Measurements from ENCODE around the gene RNF181.
"Not testable (repeated sequence)": the region's sequence is repeated elsewhere in the genome, so short reads cannot be mapped to it uniquely, and the experiment has no call there.

The RNF181 gene, protein sequence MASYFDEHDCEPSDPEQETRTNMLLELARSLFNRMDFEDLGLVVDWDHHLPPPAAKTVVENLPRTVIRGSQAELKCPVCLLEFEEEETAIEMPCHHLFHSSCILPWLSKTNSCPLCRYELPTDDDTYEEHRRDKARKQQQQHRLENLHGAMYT

GRCh38 chr2:85595301-85596025 lies at the start of gene RNF181:
TSS of gene RNF181 (plus strand) at chr2:85595745. CDS start at chr2:85595764, 19 bp downstream.
- peak; percentile 95 to 96 for DNase-seq

DNA sequence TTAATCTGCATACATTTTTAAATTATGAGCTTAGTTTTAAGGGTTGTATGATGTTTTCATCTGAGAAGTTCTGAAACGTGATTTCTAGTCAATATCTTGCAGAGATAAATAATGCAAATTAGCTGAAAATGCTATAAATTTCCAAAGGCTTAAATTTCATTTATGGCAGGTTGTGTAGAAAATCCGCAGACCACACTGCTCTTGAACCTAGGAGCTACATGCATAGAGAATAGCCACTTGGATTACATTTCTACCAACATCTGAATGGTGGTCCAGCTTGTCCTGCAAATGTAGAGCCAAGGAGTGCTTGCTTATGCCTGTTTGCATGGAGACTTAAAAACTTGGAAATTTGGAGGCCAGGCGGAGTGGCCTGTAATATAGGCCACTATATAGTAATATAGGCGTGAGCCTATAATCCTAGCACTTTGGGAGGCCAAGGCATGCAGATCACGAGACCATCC lies 49.7 kb upstream of the RNF181 start:
- DNase-seq: no peak

DNA sequence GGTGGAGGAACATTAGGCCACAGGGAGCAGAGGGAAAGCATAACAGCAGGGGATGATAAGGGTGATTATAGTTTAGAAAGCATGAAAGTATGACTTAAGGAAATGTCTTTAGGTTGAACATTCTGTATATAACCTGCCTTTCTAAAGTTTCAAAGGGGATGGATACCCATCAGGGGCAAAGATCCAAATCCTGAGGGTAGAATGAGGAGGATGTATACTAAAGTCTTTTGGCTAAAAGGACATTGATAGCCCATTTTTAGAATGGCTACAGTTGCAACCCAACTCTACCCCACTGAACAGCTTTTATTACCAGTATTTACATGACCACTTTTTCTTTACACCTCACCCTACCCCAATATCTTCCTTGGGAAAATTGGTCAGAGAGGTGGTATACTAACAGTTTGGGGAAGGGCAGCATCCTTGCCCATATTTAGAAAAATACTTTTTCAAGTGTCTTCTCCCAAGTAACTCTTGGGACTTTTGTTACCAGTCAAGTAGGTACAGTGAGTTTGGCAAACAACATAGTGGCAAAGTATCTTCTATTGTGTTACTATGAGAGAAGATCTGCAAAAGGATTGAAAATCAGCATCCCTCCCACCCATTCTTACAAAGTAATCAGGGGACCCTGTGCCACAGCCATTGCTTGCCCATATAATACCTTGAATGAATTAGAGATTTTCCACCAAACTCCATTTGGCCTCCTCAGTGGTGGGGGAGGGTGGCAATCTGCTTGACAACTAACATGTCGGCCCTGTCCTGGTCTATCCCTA lies 48.3 kb upstream of the RNF181 start:
- DNase-seq: no peak

GRCh38 chr2:85547859-85548607 lies 47.5 kb upstream of the RNF181 start:
- no peak for DNase-seq

DNA sequence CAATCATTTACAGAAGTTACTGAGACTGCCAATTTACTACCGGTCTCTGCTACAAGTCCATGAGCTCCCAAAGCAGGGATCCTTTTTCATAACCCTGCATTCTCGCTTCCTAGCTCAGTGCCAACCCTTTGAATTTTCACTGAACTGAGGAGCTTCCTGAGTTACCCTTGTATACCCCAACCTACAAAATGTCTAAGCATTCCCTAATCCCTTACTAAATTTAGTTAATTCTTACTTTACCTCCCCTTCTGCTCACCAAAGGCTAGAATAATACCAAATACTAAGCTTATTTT lies 47.0 kb upstream of the RNF181 start:
- DNase-seq: no peak

GRCh38 chr2:85549095-85549494 lies 46.5 kb upstream of the RNF181 start:
- no peak for DNase-seq

DNA sequence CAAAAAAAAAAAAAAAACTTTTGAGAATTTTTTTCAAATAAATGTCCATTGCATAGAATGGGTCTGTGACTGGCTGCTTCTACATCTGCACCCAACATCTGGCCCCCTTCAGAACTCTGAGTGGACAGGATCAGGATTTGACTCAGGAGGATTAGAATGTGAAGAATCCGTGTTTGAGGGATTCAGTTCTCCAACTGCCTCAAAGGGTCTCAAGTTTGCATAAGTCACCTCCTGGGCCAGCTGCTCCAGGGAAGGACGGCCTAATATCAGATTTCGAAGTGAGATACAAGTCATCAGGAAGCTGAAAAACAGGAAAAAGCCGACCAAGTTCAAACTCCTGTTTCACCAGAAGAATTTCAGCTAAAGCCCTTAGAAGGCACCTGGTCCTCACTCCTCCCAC lies 45.7 kb upstream of the RNF181 start:
- no peak for DNase-seq

- DNase-seq: peak in 1 of 2 donors; percentile 15
Measured at GRCh38 chr2:85550486-85550885, 45.1 kb upstream of the RNF181 start.

DNA sequence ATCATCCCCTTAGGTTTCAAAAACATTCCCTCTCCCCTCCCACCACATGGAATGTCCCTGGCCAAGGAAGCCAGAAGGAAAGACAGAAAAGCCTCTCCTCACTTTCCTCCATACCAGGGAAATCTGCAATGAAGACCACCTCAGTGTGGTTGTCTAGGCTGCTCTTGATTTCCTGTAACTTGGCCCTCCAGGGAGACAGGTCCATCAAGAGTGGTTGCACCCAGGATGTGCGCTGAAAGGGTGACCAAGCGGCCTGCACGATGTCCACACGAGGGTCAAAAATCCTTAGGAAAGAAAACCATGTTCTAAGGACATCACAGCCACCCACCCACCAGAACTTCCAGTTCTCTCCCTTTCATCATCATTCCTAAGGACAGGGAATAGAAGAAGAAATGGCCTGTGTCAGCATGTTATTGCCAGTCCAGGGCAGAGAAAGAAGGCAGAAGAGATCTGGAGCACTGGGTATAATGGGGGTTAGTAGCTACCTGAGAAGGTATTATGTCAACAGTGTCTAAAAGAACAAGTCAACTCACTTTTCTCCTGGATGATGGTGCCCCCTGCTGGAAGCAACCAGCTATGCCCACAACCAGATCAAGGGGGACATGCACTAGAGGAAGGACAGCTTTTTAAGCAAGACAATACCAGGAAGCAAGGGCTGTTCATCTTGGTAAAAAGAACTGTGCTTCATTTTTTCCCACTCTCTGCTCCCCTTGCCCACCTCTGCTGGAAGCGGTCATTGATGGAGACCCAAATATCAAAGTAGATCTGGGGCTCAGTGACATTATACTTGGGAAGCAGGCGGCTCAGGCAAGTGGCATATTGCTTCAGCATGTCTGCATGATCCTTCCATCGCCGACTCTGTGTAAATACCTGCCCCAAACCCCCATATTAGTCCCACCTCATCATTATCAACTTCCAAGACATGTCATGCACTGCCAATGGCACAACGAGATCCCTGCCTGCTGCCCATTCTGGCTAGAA lies 43.6 kb upstream of the RNF181 start:
- DNase-seq: peak; percentile 91 to 92

DNA sequence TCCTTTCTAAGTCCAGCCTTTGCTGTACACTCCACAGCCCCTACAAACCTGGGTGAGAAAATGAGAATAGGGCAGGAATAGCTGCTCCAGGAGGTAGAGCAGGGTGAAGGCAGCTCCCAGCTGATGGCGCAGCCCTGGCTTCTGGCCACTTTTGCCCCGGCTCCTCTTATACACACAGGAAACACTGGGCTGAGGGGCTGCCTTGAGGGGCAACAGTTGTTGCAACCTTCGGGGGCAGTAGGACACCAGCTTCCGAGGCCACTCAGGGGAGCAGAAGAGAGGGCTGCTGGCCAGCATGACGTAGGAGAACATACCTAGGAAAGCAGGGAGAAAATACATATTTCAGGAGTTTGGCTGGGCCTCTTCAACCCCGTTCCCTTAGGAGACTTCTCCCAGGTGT lies 42.4 kb upstream of the RNF181 start:
- DNase-seq: no peak

GRCh38 chr2:85554980-85555612 lies 40.4 kb upstream of the RNF181 start:
- no peak for DNase-seq

GRCh38 chr2:85557130-85557529 lies 38.4 kb upstream of the RNF181 start:
- DNase-seq: no peak

GRCh38 chr2:85558160-85558559 lies 37.4 kb upstream of the RNF181 start:
- no peak for DNase-seq

GRCh38 chr2:85560403-85560726 lies 35.2 kb upstream of the RNF181 start:
- DNase-seq: not testable (repeated sequence)

- no peak for DNase-seq
Measured at GRCh38 chr2:85560812-85561279, 34.7 kb upstream of the RNF181 start.

DNA sequence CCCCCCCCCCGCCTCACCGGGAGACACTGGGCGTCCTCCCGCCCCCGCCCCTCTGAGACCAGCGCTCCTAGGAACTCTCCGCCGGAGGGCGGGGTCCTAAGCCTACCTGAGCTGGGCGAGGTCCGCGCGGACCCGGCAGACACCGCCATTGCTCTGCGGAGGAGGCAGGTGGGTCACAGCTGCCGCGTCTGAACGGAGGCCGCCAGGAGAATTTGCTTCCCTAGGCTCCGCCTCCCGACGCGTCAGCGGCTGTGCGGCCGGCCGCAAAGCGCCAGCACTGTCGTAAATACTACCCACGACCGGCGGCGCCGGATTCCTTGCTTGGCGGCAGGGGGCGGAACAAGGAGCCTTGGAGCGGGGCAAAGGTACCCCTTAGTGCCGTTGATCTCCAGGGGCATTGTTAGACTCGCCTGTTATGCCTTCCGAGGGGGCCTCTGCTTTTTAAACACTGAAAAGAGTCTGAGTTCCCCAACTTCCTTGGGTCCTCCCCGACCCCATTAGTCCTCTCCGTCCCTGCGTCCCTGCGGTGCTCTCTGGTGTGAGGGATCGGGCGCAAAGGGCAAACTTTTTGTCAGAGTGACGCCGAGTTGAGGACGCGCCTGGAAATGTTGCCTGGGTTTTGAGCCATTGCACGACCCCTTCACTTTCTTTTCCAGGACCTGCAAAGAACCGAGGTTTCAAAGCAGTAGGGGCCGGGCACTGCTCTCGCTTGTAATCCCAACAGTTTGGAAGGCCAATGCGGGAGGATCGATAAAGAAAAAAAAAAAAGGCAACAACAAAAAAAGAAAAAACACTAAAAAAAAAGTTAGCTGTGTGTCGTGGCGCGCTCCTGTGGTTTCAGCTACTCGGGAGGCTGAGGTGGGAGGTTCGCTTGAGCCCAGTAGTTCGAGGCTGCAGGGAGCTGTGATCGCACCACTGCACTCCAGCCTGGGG lies 34.0 kb upstream of the RNF181 start, which contains the start of gene GGCX:
TSS of gene GGCX (minus strand) at position 214 of the 933 bp plus-strand sequence. CDS start at position 149, 65 bp downstream.
- peak; percentile 95 for DNase-seq

- peak in 1 of 2 donors; percentile 30 for DNase-seq
Measured at GRCh38 chr2:85564144-85564563, 31.4 kb upstream of the RNF181 start.

DNA sequence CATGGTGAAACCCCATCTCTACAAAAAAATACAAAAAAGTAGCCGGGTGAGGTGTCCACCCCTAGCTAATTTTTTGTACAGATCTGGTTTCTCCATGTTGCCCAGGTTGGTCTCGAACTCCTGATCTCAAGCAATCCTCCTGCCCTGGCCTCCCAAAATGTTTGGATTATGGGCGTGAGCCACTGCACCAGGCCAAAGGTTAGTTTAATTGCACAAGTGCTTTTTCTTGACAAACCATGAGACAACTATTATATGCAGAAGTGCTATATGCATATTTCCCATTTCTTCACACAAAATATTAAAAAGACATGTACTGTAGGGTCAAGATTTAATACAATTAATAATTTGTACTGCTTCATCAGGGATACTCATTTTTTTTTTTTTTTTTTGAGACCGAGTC lies 29.3 kb upstream of the RNF181 start:
- no peak for DNase-seq

- no peak for DNase-seq
Measured at GRCh38 chr2:85575739-85576138, 19.8 kb upstream of the RNF181 start.

DNA sequence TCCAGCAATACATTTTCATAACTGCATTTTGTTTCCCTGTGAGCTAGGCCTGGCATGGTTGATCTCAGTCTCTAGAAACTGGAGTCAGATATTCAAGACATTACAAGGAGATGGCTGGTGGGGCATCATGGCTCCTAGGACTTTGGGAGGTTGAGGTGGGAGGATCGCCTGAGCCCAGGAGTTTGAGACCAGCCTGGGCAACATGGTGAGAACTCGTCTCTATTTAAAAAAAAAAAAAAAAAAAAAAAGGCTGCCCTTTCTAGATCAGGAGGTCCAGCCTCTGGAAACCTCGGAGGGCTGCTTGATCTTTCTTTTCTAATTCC lies 18.5 kb upstream of the RNF181 start:
- no peak for DNase-seq

Data from CD4-positive, alpha-beta T cell treated with Interleukin-4 for 1 hour (primary cell).